Keratinocyte (primary cell): Measurements from ENCODE around the gene MAD1L1.

Source experiments
- EZH2 ChIP-seq: IDR thresholded peaks from one replicate; pipeline ENCODE4 v1.6.1; 2012; ENCODE audit warnings: inconsistent platforms, mild to moderate bottlenecking, low read length, moderate library complexity
- TF ChIP-seq, protein P1 (sequence below), 3 experiments: IDR thresholded peaks in 1 of 3; conservative IDR thresholded peaks in 1 of 3; optimal IDR thresholded peaks in 1 of 3; 2 replicates in 2 of 3; 3 replicates in 1 of 3; pipeline versions ENCODE3 to v1.5.1; 2011; ENCODE audit warnings: low read length in 3 of 3, mild to moderate bottlenecking in 3 of 3, moderate library complexity in 2 of 3, control low read depth in 1 of 3, inconsistent platforms in 1 of 3; ENCODE audit not compliant: insufficient read depth in 2 of 3; ENCODE audit errors: extremely low read depth in 1 of 3

- TF ChIP-seq, protein P1, sequence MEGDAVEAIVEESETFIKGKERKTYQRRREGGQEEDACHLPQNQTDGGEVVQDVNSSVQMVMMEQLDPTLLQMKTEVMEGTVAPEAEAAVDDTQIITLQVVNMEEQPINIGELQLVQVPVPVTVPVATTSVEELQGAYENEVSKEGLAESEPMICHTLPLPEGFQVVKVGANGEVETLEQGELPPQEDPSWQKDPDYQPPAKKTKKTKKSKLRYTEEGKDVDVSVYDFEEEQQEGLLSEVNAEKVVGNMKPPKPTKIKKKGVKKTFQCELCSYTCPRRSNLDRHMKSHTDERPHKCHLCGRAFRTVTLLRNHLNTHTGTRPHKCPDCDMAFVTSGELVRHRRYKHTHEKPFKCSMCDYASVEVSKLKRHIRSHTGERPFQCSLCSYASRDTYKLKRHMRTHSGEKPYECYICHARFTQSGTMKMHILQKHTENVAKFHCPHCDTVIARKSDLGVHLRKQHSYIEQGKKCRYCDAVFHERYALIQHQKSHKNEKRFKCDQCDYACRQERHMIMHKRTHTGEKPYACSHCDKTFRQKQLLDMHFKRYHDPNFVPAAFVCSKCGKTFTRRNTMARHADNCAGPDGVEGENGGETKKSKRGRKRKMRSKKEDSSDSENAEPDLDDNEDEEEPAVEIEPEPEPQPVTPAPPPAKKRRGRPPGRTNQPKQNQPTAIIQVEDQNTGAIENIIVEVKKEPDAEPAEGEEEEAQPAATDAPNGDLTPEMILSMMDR (optimal IDR thresholded peaks at IDR 0.05 in 1 of 3, IDR thresholded peaks at IDR 0.05 in 1 of 3, conservative IDR thresholded peaks at IDR 0.05 in 1 of 3; ENCODE audit: extremely low read depth in 1 of 3, insufficient read depth in 2 of 3, low read length in 3 of 3), result no peak
- TF ChIP-seq EZH2, result no peak
These were observed 264.2 kb downstream of the MAD1L1 start for GRCh38 chr7:1968397-1969111.
